ENCODE measurements around the gene C3orf33.

DNA sequence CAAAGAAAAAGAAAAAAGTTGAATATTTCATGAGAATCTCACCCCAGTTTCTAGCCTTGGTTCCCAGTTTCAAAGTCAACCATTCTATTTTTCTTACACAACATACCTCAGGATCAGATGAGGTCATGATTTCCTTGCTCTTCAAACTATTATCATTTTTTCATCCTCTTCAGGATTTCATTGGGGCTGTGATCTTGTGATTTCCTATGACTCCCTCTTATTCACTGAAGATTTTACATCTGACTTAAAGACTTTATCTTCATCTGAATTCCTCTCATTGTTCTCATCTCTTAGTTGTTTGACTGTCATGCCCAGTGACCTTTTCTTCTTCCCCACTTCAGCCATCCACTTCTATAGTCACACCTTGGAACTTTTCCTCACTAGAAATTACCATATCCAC is 3.1 kb upstream of the C3orf33 start:
- no peak for TF ChIP-seq HOXA7 (CRISPR knock-in tag; IDR thresholded peaks at IDR 0.05)
- no peak for TF ChIP-seq RCOR1 (IDR thresholded peaks at IDR 0.05; ENCODE audit: low read depth, low read length)
- TF ChIP-seq CTCF (IDR thresholded peaks at IDR 0.05), result no peak
- TF ChIP-seq CEBPB (IDR thresholded peaks at IDR 0.05), result no peak

Measured in A549 (cell line).